GM12864 (cell line): ENCODE data around the gene CXXC1.

ENCODE experiments used
- DNase-seq: peaks from one replicate; pipeline ENCODE4 v3.0.0-alpha.2; 2011; ENCODE audit warnings: low read depth
- H3K4me3 ChIP-seq: 2 replicates; pipeline ENCODE4 v1.5.1; 2011; ENCODE audit warnings: mild to moderate bottlenecking, low read depth, low read length, control low read depth
- TF ChIP-seq, protein P1 (sequence below): IDR thresholded peaks from 2 replicates; pipeline ENCODE4 v1.5.1; 2011; ENCODE audit warnings: low read depth, mild to moderate bottlenecking, moderate library complexity, low read length, control low read depth, inconsistent platforms; ENCODE audit errors: missing control alignments

Gene CXXC1

DNA sequence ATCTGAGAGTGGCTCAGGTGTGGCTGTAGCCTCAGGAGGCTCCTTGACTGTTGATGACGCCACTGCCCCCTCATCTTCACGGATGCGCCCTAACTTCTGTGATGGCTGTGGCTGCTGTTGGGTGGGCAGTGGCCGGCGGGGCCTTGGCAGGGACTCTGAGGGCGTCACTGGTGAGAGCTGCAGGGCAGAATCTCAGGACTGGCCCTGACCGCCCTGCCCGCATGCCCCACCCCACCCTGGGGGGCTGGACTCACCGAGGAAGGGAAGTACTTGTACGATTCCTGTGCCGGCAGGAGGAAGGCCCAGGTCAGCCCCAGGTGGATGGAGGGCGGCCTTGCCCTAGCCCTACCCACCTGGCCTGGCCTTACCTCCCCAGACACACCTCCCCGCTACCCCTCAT is 2.4 kb downstream of the CXXC1 start:
- TF ChIP-seq, protein P1, sequence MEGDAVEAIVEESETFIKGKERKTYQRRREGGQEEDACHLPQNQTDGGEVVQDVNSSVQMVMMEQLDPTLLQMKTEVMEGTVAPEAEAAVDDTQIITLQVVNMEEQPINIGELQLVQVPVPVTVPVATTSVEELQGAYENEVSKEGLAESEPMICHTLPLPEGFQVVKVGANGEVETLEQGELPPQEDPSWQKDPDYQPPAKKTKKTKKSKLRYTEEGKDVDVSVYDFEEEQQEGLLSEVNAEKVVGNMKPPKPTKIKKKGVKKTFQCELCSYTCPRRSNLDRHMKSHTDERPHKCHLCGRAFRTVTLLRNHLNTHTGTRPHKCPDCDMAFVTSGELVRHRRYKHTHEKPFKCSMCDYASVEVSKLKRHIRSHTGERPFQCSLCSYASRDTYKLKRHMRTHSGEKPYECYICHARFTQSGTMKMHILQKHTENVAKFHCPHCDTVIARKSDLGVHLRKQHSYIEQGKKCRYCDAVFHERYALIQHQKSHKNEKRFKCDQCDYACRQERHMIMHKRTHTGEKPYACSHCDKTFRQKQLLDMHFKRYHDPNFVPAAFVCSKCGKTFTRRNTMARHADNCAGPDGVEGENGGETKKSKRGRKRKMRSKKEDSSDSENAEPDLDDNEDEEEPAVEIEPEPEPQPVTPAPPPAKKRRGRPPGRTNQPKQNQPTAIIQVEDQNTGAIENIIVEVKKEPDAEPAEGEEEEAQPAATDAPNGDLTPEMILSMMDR = no peak

DNA sequence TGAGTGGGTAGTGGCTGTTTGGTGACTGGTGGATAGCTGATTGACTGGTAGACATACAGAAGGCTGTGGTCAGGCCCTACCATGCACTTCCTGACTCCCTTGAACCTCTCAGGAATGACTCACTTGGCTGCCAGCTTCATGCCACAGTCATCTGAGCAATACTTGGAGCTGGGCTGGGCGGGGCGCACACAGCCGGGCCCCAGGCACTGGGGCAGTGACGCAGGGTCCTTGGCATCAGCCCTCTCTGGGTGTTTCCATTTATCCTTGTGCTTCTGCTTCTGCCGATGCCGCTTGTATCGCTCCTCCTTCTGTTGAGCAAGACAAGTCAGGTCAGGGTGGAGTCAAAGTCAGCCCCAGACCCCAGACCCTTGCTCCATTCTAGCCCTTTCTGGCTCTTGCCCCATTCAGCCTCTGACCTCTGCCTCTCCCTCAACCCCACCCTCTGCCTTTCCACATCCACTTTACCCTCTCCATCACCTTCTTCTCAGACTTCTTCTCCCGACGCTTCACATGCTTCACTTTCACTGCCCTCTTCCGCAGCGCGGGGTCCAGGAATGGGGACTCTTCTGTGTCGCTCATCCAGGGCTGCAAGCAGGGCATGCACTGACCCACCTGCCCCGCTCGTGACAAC is 3.1 kb downstream of the CXXC1 start:
- no peak for DNase-seq
- no peak overlapping the region for H3K4me3 ChIP-seq
- TF ChIP-seq, protein P1 = no peak

More for the DNA sequence above, 2.4 kb downstream of the CXXC1 start:
- no peak overlapping the region for H3K4me3 ChIP-seq
- DNase-seq = no peak

DNA sequence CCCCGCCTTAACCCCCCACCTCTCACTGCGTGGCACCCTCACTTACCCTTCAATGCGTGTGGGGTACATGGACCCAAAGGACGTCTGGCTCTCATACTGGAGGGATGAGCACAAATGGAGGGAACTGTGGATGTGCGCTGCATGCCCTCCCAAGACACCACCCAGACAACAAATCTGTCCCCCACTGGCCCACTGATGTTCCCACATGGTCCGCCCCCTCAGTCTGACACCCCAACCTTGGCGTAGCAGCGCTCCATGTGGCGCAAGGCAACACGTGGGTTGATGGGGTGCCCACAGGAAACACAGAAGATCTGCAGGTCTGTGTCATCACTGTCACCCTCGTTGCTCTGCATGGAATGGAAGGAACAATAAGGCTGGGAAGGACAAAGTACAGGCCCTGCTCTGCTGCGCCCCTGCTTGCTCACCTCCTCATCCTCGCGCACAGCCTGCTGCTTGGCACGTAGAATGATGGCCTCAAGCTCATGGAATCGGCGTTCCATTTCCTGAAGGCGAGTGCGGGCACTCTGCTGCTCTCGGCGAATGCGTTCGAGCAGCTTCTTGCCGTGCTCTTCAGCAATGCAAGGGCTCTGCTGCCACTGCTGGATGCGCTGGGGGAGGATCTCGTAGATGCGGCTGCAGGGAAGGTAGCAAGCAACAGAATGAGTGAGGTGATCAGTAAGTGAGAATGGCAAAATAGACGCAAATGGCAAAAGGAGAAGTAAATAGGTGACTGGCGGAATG is 3.9 kb downstream of the CXXC1 start:
- no peak for DNase-seq
- TF ChIP-seq, protein P1 = no peak
- no peak overlapping the region for H3K4me3 ChIP-seq

GRCh38 chr18:50282521-50283335 is 4.8 kb downstream of the CXXC1 start:
- DNase-seq = no peak
- TF ChIP-seq, protein P1 = no peak
- no peak overlapping the region for H3K4me3 ChIP-seq

GRCh38 chr18:50281972-50282520 is 5.4 kb downstream of the CXXC1 start:
- peak overlapping the region; percentile 100 for H3K4me3 ChIP-seq
- TF ChIP-seq, protein P1 = no peak
- DNase-seq = no peak

DNA sequence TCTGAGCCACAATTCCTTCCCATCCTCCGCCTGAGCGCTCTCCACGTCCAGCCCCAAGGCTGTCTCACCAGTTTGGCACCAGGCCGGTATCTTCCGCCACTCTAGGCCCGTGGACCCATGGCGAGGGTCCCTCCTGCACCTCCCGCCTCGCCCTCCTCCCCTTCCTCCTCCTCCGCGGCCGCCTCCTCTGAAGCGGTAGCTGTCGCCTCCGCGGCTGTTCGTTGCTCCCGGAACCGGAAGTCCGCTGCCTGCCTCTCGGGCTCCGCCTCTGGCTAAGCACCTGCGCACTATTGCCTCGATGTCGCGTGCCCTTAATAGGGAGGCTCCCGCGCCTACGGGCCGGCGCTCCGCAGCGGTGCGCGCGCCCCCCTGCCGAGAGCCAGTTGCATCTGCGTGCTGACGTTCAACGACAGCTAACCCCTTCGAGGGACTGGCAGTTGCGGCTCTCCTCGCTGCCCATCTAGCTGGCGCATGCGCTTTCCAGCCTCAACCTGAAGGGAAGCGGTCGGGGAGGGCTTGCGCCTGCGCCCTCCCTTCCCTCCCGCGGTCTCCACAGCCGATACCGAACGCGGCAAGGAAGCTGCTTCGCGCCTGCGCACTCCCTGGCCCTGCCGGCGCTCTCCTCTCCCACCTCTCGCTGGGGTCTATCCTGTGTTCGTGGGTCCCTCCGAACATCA is 6.1 kb downstream of the CXXC1 start, which contains the start of gene MBD1:
Gene MBD1, minus strand, starts transcription at position 229 of the 677 bp plus-strand sequence. CDS start 1,531 bp downstream, outside the sequence.
- peak within 1 kb of the TSS; percentile 100 for H3K4me3 ChIP-seq
- peak; percentile 96 for DNase-seq
- TF ChIP-seq, protein P1 = peak; percentile 21
